ENCODE results near the gene CNDP2.
"Not testable (repeated sequence)": the region's sequence is repeated elsewhere in the genome, so short reads cannot be mapped to it uniquely, and the experiment has no call there.

CNDP2 gene

DNA sequence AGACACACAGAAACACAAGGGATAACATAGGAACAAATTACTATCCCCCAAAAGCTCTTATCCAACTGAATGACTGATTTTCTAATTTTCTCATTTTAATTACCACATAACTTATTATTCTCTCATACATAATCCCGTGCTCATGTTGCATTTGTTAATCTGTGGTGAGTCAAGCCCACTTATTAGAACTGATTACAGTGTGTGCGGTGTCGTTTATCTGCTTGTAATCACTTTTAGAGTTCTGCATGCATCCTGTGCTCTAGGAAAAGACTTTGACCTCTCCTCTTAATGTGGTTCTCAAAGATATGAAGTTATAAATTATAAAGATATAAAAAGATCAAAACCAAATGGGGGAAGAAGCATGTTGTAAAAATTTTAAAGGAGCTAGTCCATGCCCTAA, 67.8 kb downstream of the CNDP2 start:
- TF ChIP-seq, protein P1, sequence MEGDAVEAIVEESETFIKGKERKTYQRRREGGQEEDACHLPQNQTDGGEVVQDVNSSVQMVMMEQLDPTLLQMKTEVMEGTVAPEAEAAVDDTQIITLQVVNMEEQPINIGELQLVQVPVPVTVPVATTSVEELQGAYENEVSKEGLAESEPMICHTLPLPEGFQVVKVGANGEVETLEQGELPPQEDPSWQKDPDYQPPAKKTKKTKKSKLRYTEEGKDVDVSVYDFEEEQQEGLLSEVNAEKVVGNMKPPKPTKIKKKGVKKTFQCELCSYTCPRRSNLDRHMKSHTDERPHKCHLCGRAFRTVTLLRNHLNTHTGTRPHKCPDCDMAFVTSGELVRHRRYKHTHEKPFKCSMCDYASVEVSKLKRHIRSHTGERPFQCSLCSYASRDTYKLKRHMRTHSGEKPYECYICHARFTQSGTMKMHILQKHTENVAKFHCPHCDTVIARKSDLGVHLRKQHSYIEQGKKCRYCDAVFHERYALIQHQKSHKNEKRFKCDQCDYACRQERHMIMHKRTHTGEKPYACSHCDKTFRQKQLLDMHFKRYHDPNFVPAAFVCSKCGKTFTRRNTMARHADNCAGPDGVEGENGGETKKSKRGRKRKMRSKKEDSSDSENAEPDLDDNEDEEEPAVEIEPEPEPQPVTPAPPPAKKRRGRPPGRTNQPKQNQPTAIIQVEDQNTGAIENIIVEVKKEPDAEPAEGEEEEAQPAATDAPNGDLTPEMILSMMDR (IDR thresholded peaks at IDR 0.05), result no peak
- no peak for TF ChIP-seq ZFX (IDR thresholded peaks at IDR 0.05; ENCODE audit: borderline replicate concordance)
- H3K27ac ChIP-seq, result no peak overlapping the region

DNA sequence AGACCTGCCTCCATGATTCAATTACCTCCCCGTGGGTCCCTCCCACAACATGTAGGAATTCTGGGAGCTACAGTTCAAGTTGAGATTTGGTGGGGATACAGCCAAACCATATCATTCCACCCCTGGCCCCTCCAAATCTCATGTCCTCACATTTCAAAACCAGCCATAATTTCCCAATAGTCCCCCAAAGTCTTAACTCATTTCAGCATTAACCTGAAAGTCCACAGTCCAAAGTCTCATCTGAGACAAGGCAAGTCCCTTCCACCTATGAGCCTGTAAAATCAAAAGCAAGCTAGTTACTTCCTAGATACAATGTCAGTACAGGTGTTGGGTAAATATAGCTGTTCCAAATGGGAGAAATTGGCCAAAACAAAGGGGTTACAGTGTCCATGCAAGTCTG, 69.0 kb downstream of the CNDP2 start:
- H3K27ac ChIP-seq, result not testable (repeated sequence)

DNA sequence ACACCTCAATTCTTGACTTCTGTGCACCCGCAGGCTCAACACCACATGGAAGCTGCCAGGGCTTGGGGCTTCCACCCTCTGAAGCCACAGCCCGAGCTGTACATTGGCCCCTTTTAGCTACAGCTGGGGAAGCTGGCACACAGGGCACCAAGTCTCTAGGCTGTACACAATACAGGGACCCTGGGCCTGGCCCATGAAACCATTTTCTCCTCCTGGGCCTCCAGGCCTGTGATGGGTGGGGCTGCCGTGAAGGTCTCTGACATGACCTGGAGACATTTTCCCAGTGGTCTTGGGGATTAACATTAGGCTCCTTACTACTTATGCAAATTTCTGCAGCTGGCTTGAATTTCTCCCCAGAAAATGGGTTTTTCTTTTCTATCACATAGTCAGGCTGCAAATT, 69.8 kb downstream of the CNDP2 start:
- not testable (repeated sequence) for H3K27ac ChIP-seq

DNA sequence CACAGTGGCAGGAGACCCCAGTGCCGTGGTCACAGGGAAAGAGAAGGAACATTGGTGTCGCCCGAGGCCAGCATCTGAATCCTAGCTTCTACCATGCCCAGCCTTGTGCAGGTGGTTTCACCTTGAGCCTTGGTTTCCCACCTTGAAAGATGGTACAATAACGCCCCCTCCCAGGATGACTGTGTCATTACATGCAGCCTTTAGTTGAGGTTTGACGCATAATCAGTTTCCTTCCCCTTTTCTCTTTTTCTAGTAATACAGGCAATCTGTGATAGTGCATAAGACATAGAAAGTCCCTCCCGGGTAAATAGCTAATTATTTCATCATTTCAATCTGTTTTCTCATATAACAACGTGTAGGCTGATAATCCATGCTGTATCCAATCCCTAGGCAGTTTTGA, 71.7 kb downstream of the CNDP2 start:
- TF ChIP-seq, protein P1 (IDR thresholded peaks at IDR 0.05), result no peak
- TF ChIP-seq ZFX (IDR thresholded peaks at IDR 0.05; ENCODE audit: borderline replicate concordance), result no peak
- H3K27ac ChIP-seq, result no peak overlapping the region

DNA sequence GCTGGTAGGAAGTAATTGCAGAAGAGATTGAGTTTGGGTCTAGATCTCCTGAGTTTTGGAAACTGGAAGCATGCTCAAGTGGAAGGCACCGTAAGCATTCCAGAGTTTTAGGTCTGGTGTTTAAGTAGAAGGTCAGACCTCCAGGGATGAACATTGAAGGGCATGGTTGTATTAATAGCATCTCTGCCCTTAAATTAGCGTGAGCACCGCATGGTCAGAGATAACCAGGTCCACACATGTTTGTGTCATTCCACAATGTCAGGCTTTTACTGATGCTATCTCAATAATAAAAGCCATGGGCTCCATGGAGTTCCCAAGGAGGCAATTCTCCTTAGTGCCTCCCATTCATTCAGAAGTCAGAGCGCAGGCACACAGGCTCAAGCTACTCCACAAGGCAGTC, 73.2 kb downstream of the CNDP2 start:
- TF ChIP-seq, protein P1 (IDR thresholded peaks at IDR 0.05), result no peak
- no peak for TF ChIP-seq ZFX (IDR thresholded peaks at IDR 0.05; ENCODE audit: borderline replicate concordance)

DNA sequence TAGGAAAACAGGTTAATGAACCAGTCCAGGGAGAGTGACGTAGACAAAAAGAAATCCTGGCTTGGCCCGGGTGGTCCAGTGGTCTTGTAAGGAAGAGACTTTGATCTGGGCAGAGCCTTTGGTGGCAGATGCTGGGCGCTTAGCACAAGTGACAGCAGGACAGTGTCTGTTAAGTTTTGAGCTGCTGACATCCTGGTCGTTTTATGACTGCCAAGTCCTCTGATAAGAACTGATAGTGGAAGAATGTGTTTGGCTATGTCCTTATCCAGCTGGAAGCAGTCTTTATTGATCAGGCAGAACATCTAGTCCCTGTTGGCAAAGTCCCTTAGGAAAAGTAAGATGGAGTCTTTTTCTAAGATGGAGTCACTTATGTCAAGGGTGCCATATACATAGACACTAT, 74.1 kb downstream of the CNDP2 start:
- no peak for TF ChIP-seq ZFX (IDR thresholded peaks at IDR 0.05; ENCODE audit: borderline replicate concordance)
- TF ChIP-seq, protein P1 (IDR thresholded peaks at IDR 0.05), result no peak

More for the DNA sequence above, 73.2 kb downstream of the CNDP2 start:
- no peak overlapping the region for H3K27ac ChIP-seq

DNA sequence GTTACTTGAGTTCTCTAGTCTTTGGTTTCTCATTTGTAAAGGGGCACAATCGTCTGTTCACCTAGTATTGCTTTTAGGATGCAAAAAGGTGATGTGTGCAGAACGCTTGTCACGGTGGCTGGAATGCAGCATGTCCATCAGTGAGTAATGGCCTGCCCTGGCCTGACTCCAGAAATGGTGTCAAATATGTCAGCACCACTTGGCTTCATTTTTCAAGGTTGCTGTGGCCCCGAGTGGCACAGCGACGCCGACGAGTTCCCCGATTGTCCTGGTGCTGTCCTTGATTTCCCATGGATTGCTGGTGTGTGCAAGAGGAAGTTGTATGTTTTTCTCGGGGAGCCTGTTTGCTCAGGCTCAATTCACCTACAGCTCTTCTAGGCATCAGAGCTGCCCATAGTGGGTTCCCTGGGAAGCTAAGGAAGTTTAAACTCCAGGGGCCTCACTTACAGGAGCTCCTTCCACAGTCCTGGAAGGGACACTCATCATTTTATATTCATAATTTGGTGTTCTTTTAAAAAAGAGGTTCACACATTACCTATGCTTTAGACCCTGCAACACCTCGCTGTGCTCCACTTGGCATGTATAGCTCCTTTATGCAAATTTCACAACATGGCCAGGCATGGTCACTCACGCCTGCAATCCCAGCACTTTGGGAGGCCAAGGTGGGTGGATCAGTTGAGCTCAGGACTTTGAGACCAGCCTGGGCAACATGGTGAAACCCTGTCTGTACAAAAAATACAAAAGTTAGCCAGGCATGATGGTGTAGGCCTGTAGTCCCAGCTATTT, 75.9 kb downstream of the CNDP2 start:
- H3K27ac ChIP-seq, result no peak overlapping the region
- TF ChIP-seq, protein P1 (IDR thresholded peaks at IDR 0.05), result no peak
- TF ChIP-seq ZFX (IDR thresholded peaks at IDR 0.05; ENCODE audit: borderline replicate concordance), result no peak

More for the DNA sequence above, 74.1 kb downstream of the CNDP2 start:
- H3K27ac ChIP-seq, result no peak overlapping the region

DNA sequence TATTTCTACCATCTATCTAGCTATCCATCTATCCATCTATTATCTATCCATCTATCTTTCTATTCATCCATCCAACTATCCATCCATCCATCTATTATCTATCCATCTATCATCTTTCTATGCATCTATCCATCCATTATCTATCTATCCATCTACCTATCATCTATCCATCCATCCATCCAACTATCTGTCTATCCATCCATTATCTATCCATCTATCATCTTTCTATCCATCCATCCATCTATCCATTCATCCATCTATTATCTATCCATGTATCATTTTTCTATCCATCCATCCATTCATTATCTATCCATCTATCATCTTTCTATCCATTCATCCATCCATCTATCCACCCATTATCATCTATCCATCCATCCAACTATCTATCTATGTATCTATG, 76.9 kb downstream of the CNDP2 start:
- H3K27ac ChIP-seq, result no peak overlapping the region
- no peak for TF ChIP-seq ZFX (IDR thresholded peaks at IDR 0.05; ENCODE audit: borderline replicate concordance)
- TF ChIP-seq, protein P1 (IDR thresholded peaks at IDR 0.05), result no peak

Measured in 22Rv1 (cell line).